ENCODE data around the gene MAP6D1.

DNA sequence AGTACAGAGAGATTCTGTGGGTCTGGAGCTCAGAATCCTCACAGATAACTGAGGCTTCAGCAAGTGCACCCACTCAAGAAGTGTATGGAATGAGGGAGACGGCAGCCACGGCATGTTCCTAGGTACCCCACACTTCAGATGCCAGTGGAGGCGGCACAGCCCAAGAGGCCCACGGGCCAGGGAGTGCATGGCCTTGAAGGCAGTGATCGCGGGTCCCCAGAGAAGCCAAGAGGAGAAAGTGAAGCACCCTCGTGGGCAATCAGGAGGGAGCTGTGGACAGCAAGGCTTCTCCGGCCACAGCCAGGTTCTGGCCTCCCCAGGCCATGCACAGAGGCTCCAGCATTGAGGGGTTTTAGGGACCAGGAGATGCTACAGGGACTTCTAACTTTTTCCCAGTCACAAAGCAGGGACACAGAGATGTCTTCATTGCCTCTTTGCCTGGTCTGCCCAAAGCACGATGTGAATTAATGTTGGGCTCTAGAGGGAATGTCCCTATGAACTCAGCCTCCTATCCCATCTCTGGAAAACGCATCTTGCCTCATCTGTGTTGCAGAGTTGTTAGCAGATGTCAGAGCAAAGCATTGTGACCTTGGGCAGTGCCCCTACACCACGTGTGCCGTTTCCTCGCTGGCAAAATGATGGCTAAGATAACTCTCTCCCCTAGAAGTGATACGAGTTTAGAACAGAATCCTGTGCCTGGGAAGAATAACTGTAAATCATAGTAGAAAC, 2.6 kb upstream of the MAP6D1 start:
- TF ChIP-seq, protein P1, sequence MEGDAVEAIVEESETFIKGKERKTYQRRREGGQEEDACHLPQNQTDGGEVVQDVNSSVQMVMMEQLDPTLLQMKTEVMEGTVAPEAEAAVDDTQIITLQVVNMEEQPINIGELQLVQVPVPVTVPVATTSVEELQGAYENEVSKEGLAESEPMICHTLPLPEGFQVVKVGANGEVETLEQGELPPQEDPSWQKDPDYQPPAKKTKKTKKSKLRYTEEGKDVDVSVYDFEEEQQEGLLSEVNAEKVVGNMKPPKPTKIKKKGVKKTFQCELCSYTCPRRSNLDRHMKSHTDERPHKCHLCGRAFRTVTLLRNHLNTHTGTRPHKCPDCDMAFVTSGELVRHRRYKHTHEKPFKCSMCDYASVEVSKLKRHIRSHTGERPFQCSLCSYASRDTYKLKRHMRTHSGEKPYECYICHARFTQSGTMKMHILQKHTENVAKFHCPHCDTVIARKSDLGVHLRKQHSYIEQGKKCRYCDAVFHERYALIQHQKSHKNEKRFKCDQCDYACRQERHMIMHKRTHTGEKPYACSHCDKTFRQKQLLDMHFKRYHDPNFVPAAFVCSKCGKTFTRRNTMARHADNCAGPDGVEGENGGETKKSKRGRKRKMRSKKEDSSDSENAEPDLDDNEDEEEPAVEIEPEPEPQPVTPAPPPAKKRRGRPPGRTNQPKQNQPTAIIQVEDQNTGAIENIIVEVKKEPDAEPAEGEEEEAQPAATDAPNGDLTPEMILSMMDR (conservative IDR thresholded peaks at IDR 0.05; ENCODE audit: low read length), result no peak
- TF ChIP-seq EZH2phosphoT487 (IDR thresholded peaks at IDR 0.05; ENCODE audit: borderline replicate concordance, low read depth, low read length), result no peak
